ENCODE results near the gene PRR23E.

- TF ChIP-seq CTCF (conservative IDR thresholded peaks at IDR 0.05; ENCODE audit: low read depth, low read length) (no peak), EZH2 (IDR thresholded peaks at IDR 0.05; ENCODE audit: low read length, unreplicated experiment) (no peak), EZH2phosphoT487 (IDR thresholded peaks at IDR 0.05; ENCODE audit: borderline replicate concordance, low read length) (no peak)
Measured at GRCh38 chr3:127149621-127150310, 43.2 kb upstream of the PRR23E start.

Data from PC-3 (cell line).